ENCODE data around the gene SELENOT.
"Not testable (repeated sequence)": the region's sequence is repeated elsewhere in the genome, so short reads cannot be mapped to it uniquely, and the experiment has no call there.

Gene SELENOT

DNA sequence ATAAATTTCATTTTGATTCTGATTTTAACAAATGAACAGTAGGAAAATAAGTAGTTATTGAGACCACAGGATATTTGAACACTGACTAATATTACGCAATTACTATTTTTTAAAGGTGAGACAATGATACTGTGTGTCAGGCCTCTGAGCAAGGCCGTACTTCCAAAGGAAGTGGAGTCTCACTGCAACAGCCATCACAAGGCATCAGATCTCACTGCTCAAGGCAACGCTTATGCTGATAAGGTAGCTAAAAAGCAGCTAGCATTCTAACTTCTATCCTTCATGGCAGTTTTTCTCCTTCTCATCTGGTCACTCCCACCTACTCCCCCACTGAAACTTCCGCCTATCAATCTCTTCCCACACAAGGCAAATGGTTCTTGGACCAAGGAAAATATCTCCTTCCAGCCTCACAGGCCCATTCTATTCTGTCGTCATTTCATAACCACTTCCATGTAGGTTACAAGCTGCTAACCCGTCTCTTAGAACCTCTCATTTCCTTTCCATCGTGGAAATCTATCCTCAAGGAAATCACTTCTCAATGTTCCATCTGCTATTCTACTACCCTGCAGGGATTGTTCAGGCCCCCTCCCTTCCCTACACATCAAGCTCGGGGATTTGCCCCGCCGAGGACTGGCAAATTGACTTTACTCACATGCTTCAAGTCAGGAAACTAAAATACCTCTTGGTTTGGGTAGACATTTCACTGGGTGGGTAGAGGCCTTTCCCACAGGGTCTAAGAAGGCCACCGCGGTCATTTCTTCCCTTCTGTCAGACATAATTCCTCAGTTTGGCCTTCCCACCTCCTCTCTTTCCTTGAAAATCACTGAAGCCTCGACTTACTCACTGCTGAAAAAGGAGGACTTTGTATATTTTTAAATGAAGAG lies 2.2 kb upstream of the SELENOT start:
- ATAC-seq, H3K9me3 Mint-ChIP-seq, H3K27me3 Mint-ChIP-seq: not testable (repeated sequence)
- Mint-ChIP-seq H3K4me1 (peaks cover 62% of the 10 kb centered on the region), H3K36me3 (peaks cover 36% of the 10 kb centered on the region), H3K27ac (peak overlapping the region; percentile 94), H3K4me3 (peak overlapping the region; percentile 88)

DNA sequence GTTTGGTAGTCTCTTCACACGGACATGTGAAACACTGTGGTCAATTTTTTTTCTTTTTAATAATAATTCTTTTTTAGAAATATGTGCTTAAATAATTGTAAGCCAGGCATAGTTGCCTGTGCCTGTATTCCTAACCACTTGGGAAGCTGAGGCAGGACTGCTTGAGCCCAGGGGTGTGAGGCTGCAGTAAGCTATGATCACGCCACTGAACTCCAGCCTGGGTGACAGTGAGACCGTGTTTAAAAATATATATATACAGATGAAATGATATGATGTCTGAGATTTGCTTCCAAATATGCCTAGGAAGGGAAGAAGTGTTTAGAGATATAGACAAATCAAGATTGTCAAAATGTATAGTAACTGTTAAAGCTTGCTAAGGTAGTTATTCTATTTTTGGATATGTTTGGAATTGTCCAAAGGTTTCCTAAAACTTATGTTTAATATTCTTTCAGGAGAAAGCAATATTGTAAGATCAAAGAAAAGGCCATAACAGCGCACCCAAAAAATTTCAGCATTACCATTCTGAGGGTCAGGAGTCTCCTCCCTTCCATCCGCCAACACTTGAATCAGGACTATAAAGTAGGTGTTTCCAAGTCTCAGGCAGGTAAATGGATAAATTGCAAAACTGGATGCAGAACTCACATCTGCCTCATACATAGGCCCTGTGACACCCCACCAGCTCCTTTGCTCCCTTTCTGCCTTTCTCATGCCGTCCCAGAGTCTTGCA lies 532 bp upstream of the SELENOT start:
- ATAC-seq = peak; percentile 0
- Mint-ChIP-seq H3K27ac (peak overlapping the region; percentile 94), H3K4me3 (peak overlapping the region; percentile 88), H3K36me3 (peaks cover 44% of the 10 kb centered on the region), H3K27me3 (no peaks in the 10 kb centered on the region), H3K9me3 (no peaks in the 10 kb centered on the region), H3K4me1 (peaks cover 67% of the 10 kb centered on the region)

DNA sequence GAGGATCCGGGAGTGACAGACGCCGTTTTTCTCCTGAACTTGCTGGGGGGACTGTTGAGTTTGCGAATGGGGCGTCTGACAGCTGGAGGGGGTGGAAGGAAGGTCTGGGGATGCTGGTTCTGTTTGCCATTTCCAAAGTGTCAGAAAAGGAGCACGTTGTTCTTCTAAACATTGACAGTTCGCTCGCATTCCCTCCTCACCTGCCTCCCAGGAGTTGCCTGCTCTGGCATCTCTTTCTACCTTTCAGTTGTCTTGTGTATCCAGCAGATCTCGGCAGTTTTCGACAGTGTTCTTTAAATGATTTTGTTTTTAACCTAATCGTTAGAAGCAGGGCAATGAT lies 829 bp downstream of the SELENOT start:
- H3K36me3 Mint-ChIP-seq = peaks cover 58% of the 10 kb centered on the region
- no peaks in the 10 kb centered on the region for H3K9me3 Mint-ChIP-seq
- H3K4me3 Mint-ChIP-seq = peak overlapping the region; percentile 88
- peaks cover 68% of the 10 kb centered on the region for H3K4me1 Mint-ChIP-seq
- peak overlapping the region; percentile 94 for H3K27ac Mint-ChIP-seq
- H3K27me3 Mint-ChIP-seq = no peaks in the 10 kb centered on the region
- ATAC-seq = no peak

DNA sequence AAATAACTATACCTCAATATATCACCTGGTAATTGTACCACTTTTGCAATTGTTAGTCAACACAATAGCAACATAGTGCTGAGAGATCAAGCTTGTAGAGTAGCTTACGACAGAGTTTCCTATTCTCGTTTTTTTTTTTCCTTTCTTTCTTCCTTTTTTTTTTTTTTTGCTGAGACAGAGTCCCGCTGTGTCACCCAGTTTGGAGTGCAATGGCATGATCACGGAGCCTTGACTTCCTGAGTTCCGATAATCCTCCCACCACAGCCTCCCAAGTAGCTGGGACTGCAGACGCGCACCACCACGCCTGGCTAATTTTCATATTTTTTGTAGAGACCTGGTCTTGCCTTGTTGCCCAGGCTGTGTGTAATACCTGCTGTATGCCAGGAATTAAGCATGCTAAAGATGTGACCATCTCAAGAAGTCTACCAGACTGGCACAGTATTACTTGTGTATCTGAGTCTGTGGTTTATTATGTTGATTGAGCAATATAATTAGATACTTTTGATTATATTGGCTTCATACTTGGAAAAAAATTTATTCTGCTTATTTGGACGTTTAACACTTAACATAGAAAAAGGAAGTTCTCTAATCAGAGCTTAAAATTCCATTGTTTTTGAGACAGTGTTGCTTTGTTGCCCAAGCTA lies 3.0 kb downstream of the SELENOT start:
- H3K4me1 Mint-ChIP-seq = peaks cover 69% of the 10 kb centered on the region
- H3K36me3 Mint-ChIP-seq = peaks cover 59% of the 10 kb centered on the region
- H3K27me3 Mint-ChIP-seq = no peaks in the 10 kb centered on the region
- H3K27ac Mint-ChIP-seq = peak overlapping the region; percentile 63
- H3K9me3 Mint-ChIP-seq = no peaks in the 10 kb centered on the region
- H3K4me3 Mint-ChIP-seq = peak overlapping the region; percentile 90
- ATAC-seq = no peak

DNA sequence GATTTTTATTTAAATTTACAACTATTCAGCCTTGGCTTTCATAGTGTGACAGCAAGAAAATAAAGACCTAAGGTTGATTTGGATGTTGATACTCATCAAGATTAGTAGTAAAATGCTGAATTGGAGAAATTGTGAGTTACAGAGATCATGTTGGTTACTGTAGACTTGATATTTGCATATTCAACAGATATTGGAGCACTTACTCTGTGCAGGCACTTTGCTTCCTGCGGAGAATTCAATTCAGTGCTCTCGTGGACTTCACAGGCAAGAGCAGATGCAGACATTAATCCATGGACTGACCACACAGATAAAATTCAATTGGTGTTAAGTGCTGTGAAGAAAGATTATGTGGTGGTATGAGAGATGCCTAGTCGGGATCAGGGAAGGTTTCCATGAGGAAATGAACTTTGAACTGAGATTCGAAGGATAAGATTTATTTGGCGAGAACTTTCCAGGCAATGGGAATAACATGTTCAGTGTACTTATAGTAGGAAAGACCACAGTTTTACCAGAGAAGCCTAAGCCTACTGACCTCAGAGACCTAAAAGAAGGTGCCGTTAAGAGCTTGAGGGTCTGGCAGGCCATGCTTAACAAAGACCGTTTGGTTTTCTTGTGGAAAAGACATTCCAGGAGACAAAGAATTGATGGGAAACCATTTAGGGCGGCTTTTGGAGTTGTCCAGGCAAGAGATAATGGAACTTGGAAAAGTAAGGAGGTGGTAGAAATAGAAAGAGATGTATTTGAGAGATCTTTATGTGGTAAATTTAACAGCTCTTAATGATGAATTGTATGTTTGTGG lies 4.3 kb downstream of the SELENOT start:
- H3K4me1 Mint-ChIP-seq = peaks cover 63% of the 10 kb centered on the region

DNA sequence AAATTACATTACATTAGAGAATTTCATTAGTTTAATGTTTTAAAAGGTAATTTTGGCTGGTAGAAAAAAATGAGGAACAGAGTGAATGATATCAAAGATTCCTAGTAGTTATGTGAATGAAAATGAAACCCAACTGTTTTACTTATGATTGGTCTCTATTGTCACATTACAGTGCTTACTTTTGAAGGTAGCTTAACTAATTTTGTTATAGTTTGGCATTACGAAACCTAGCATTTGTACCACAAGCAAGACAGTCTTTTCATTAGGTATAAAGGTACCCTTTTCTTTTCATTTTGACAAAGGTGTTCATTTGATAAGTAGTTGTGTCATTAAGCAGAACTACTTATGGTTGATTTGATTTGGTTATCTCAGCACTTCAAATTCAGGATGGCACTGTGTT lies 6.9 kb downstream of the SELENOT start:
- H3K9me3 Mint-ChIP-seq = no peaks in the 10 kb centered on the region
- no peaks in the 10 kb centered on the region for H3K27me3 Mint-ChIP-seq
- peak overlapping the region; percentile 23 for H3K4me3 Mint-ChIP-seq
- peaks cover 73% of the 10 kb centered on the region for H3K36me3 Mint-ChIP-seq
- H3K27ac Mint-ChIP-seq = no peak overlapping the region
- ATAC-seq = no peak
- H3K4me1 Mint-ChIP-seq = peaks cover 79% of the 10 kb centered on the region

More for the DNA sequence above, 4.3 kb downstream of the SELENOT start:
- Mint-ChIP-seq H3K27ac (peak overlapping the region; percentile 9), H3K36me3 (peaks cover 56% of the 10 kb centered on the region), H3K9me3 (no peaks in the 10 kb centered on the region), H3K27me3 (no peaks in the 10 kb centered on the region), H3K4me3 (peak overlapping the region; percentile 52)
- ATAC-seq = no peak

DNA sequence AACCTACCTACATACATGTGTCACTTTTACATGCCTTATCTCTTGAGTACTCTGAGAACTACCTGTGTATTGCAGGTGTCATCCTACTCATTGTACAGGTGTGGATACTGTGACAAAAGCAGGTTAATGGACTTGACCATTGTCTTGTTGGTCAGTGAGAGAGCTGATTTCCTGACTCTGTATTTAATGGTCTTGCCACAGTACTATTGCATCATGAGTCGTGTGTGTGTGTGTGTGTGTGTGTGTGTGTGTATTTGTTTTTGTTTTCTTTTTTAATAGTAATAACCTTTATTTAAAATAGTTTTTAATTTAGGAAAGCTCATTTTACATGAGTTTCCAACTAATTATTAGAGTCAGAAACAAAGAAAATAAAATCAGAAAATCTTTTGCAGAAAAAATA lies 7.7 kb downstream of the SELENOT start:
- Mint-ChIP-seq H3K27me3 (no peaks in the 10 kb centered on the region), H3K9me3 (no peaks in the 10 kb centered on the region), H3K4me1 (peaks cover 76% of the 10 kb centered on the region), H3K36me3 (peaks cover 71% of the 10 kb centered on the region), H3K27ac (no peak overlapping the region), H3K4me3 (no peak overlapping the region)
- no peak for ATAC-seq

DNA sequence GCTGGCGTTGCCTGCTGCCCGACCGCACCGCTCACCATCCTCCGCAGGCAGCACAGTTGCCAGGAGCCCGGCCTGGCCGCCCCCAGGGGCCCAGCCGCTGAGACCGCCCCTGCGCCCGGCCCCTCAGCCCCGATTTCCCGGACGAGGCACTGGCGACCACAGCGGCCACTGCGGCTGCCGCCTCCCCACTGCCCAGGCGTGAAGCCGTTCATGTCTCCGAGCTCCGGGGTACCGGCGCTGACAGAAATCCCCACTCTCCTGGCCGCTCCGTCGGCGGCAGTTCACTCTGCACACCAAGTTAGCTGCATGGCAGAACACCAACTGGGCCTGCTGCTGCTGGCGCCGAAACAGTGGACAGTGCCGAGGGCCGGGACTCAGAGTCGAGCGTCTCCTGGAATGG lies 8.5 kb downstream of the SELENOT start:
- no peaks in the 10 kb centered on the region for H3K27me3 Mint-ChIP-seq

DNA sequence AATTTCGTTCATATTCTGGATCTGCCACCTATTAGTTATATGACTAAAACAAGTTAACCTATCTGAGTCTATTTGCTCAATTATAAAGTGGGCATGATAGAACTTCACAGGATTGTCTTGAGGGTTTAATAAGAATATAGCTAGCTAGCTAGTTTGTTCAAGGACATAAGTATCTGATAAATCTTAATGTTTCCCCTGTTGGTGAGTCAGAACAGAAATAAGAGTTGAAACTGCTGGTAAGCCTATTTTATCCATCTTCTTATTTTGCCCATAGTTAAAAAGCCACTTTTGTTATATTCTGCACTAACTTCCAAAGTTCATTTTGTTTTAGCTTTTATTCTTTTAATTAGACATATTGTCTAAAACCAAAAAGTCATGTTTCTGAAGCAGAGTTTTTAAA lies 9.4 kb downstream of the SELENOT start:
- Mint-ChIP-seq H3K36me3 (peaks cover 54% of the 10 kb centered on the region), H3K4me3 (no peak overlapping the region), H3K27me3 (no peaks in the 10 kb centered on the region), H3K27ac (no peak overlapping the region), H3K9me3 (no peaks in the 10 kb centered on the region), H3K4me1 (peaks cover 59% of the 10 kb centered on the region)
- ATAC-seq = no peak

More for the DNA sequence above, 8.5 kb downstream of the SELENOT start:
- peaks cover 62% of the 10 kb centered on the region for H3K36me3 Mint-ChIP-seq
- no peak overlapping the region for H3K27ac Mint-ChIP-seq
- no peak for ATAC-seq
- H3K9me3 Mint-ChIP-seq = no peaks in the 10 kb centered on the region
- H3K4me3 Mint-ChIP-seq = no peak overlapping the region
- peaks cover 68% of the 10 kb centered on the region for H3K4me1 Mint-ChIP-seq

DNA sequence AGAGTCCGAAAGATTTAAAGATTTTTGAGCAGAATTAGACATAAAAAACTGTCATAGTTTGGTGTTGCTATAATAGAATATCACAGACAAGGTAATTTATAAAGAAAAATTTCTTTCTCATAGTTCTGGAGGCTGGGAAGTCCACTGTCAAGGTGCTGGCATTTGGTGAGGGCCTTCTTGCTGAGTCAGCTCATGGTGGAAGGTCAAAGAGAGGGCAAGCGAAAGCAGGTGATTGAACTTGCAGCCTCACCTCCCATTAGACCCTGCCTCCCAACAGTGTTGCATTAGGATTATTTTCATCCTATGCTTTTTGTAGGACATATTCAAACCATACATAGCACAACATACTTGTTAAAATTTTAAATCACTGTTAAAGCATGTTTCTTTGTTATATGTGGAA lies 9.9 kb downstream of the SELENOT start:
- Mint-ChIP-seq H3K4me3 (no peak overlapping the region), H3K27me3 (no peaks in the 10 kb centered on the region)

DNA sequence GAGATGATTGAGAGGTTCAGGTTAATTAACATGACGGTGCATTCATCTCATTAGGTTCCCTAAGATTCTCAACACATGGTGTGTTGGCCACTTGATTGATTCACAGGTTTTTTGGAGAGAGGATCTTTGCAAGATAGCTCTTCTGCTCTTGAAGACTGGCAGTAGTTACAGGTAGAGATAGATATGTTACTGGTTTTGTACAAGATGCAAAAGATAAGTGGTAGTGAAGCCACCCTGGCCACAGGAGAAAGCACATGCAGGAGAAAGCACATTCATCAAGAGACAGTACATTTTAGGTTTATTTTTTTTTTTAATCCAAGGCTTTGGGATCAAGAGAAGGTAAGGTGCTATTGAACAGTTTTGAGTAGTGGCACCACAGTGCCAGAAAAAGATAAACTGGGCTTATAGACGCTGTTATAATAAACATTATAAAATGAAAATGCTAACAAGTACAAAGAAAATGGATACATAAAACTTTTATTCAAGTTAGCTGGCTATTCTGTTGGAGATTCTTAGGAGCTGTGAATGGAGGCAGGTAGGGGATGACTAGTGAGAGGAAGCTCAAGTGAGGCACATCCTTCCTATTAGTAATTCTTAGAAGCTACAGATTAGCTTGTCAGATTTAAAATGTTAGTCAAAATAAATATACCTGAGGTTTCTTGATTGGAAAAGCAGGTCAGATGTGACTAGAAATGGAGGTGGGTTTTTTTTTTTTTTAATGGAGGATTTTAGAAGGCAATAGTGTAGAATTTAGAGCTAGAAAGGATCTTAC lies 10.8 kb downstream of the SELENOT start:
- H3K36me3 Mint-ChIP-seq = peaks cover 51% of the 10 kb centered on the region
- no peak overlapping the region for H3K27ac Mint-ChIP-seq
- H3K4me1 Mint-ChIP-seq = peaks cover 45% of the 10 kb centered on the region
- H3K27me3 Mint-ChIP-seq = no peaks in the 10 kb centered on the region
- no peaks in the 10 kb centered on the region for H3K9me3 Mint-ChIP-seq
- no peak overlapping the region for H3K4me3 Mint-ChIP-seq
- no peak for ATAC-seq

More for the DNA sequence above, 9.9 kb downstream of the SELENOT start:
- no peaks in the 10 kb centered on the region for H3K9me3 Mint-ChIP-seq
- H3K4me1 Mint-ChIP-seq = peaks cover 54% of the 10 kb centered on the region
- no peak for ATAC-seq
- no peak overlapping the region for H3K27ac Mint-ChIP-seq
- peaks cover 51% of the 10 kb centered on the region for H3K36me3 Mint-ChIP-seq

DNA sequence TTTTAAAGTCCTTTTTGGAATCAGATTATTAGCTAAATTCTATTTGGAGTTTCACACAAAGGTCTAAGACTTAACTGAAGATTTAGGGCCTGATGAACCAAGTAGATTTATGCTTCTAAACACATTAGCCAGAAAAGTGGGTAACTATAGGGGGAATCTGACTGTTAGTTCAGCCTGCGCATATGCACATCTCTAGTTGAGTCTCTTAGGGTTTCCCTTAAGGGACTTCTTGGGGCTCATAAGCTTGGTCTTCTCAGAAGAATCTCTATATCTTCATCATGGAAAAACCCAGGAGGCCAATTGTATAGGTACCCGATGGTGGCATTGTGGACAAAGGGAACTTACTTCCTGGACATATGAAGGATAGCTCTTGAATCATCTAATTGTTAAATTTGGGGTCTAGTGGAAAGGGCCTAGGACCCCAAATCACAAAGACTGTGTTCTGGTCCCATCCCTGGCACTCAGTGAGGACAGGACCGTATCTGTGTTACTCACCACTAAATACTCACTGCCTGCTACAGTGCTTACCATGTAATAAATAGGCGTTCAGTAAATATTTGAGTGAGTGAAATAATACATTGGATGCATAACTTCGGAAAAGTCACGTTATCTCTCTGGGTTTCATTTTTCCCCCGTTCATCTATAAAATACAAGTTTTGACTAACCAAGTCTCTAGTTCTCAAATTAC lies 17.0 kb downstream of the SELENOT start:
- no peak for ATAC-seq
- Mint-ChIP-seq H3K36me3 (peaks cover 37% of the 10 kb centered on the region), H3K4me3 (no peak overlapping the region), H3K27ac (no peak overlapping the region), H3K27me3 (no peaks in the 10 kb centered on the region), H3K4me1 (peaks cover 23% of the 10 kb centered on the region), H3K9me3 (no peaks in the 10 kb centered on the region)

DNA sequence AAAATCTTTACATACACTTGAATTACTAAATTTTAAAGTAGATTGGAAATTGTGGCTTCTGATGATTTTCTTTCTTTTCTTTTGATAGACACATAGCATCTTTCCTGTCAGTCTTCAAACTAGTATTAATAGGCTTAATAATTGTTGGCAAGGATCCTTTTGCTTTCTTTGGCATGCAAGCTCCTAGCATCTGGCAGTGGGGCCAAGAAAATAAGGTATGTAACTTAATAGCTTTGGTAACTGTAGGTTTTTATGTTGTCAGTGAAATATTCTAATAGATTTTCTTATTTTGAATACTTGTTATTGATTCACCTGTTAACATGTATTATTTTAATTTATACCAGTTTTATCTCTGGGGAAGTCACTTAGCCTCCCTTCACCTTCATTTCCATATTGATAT lies 19.8 kb downstream of the SELENOT start:
- not testable (repeated sequence) for H3K4me3 Mint-ChIP-seq, H3K9me3 Mint-ChIP-seq, ATAC-seq, H3K27me3 Mint-ChIP-seq, H3K27ac Mint-ChIP-seq
- Mint-ChIP-seq H3K36me3 (peaks cover 49% of the 10 kb centered on the region), H3K4me1 (peaks cover 30% of the 10 kb centered on the region)

DNA sequence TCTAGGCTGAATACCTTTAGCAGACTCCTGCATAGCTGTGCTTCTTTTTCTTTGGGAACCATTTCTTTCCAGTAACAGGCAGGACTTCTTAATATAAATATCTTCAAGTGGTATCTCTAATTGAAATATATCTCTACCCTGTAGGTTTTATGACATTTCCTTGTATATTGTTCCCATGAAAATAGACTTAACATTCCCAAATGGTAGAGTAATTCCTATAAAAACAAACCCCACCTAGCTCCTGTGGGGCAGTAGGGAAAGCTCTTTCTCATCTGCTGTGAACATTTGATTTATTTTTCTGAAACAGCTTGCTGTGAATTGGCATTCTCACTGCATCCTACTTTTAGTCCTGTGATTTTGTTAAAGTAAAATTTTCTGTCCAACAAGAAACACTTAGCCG lies 20.8 kb downstream of the SELENOT start:
- ATAC-seq = no peak
- H3K9me3 Mint-ChIP-seq = no peaks in the 10 kb centered on the region
- H3K4me1 Mint-ChIP-seq = peaks cover 30% of the 10 kb centered on the region
- H3K27me3 Mint-ChIP-seq = no peaks in the 10 kb centered on the region
- no peak overlapping the region for H3K27ac Mint-ChIP-seq
- peaks cover 39% of the 10 kb centered on the region for H3K36me3 Mint-ChIP-seq
- H3K4me3 Mint-ChIP-seq = no peak overlapping the region

Data from stimulated activated memory B cell treated with anti-CD40 and anti-IgM and Interleukin-4, amounts not matched to agents 10 μg/mL and 1 μg/mL and 100 μg/mL, for 72 hours (primary cell).